ENCODE measurements around the gene DNASE2.

DNASE2 gene

GRCh38 chr19:12886651-12886968 lies 5.4 kb upstream of the DNASE2 start:
- no peak for DNase-seq (ENCODE audit: low spot score)

GRCh38 chr19:12885749-12886650 lies 4.8 kb upstream of the DNASE2 start:
- DNase-seq (ENCODE audit: low spot score): no peak

- peak; percentile 91 for DNase-seq (ENCODE audit: low spot score)
Observed at GRCh38 chr19:12884926-12885748, 3.9 kb upstream of the DNASE2 start.

- no peak for DNase-seq (ENCODE audit: low spot score)
Observed at GRCh38 chr19:12884627-12884925, 3.3 kb upstream of the DNASE2 start.

- DNase-seq (ENCODE audit: low spot score): no peak
Observed at GRCh38 chr19:12884202-12884601, 3.0 kb upstream of the DNASE2 start.

- no peak for DNase-seq (ENCODE audit: low spot score)
Observed at GRCh38 chr19:12882589-12882988, 1.3 kb upstream of the DNASE2 start.

- no peak for DNase-seq (ENCODE audit: low spot score)
Observed at GRCh38 chr19:12880551-12881171, 588 bp downstream of the DNASE2 start.

- no peak for DNase-seq (ENCODE audit: low spot score)
Observed at GRCh38 chr19:12875086-12875485, 6.2 kb downstream of the DNASE2 start.

GRCh38 chr19:12873891-12874745 lies 7.1 kb downstream of the DNASE2 start:
- DNase-seq (ENCODE audit: low spot score): no peak

GRCh38 chr19:12872941-12873890 lies 8.0 kb downstream of the DNASE2 start:
- DNase-seq (ENCODE audit: low spot score): peak; percentile 57

GRCh38 chr19:12872255-12872654 lies 9.0 kb downstream of the DNASE2 start:
- DNase-seq (ENCODE audit: low spot score): no peak

- DNase-seq (ENCODE audit: low spot score): no peak
Observed at GRCh38 chr19:12871681-12872080, 9.6 kb downstream of the DNASE2 start.

- DNase-seq (ENCODE audit: low spot score): no peak
Observed at GRCh38 chr19:12868540-12869112, 12.6 kb downstream of the DNASE2 start.

- peak; percentile 52 for DNase-seq (ENCODE audit: low spot score)
Observed at GRCh38 chr19:12867120-12868099, 13.8 kb downstream of the DNASE2 start.

GRCh38 chr19:12866416-12867119 lies 14.7 kb downstream of the DNASE2 start:
- no peak for DNase-seq (ENCODE audit: low spot score)

GRCh38 chr19:12865746-12866415 lies 15.4 kb downstream of the DNASE2 start:
- DNase-seq (ENCODE audit: low spot score): no peak

GRCh38 chr19:12864721-12865715 lies 16.2 kb downstream of the DNASE2 start:
- DNase-seq (ENCODE audit: low spot score): no peak
